ENCODE results near the gene RSPH1.

DNA sequence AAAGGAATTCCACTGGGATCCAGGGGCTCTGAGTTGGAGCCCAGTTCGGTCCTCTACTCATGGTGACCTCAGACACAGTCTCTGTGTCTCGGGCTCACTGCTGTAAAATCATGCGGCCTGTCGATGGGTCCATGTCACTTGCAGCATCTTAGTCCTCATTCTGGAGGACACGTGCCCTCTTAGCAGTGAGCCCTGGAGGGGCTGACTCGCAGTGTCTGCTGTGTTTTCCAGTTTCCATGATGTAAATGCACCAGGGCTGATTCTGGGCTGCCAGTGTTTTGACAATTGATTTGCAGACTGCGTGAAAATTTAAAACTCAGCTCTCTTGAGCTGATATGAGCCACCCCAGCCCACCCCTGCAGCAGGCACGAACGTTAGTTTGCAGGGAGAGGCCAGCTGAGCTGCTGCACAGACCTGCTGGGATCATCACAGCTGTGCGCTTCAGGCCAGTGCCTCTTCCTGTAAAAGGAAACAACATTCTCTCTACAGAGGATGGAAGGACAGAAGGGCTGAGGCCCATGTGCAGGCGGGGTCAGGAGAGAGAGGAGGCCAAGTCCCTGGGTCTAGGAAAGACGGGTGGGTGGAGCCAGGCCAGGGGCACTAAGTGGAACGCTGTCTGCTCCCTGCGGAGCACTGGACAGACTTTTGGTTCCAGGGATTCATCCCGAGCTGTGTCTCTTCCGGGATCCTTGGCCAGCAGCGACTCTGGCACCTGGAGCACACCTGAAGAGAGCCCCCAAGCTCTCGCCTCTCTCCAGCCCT, 42.6 kb downstream of the RSPH1 start:
- TF ChIP-seq POLR2A (IDR thresholded peaks at IDR 0.05; ENCODE audit: low read length), result no peak
- no peak for TF ChIP-seq GATA1 (IDR thresholded peaks at IDR 0.05; ENCODE audit: low read depth, low read length)

All from erythroblast (primary cell).